Inflammatory macrophage treated with lipopolysaccharide for 4 hours (primary cell): ENCODE measurements around the gene SRC.

Experiments
- DNase-seq: peaks from one replicate; pipeline ENCODE4 v3.0.0-alpha.2; 2020

The SRC gene

GRCh38 chr20:37436527-37437186, 90.7 kb downstream of the SRC start:
- no peak for DNase-seq

- DNase-seq: no peak
These were observed 91.7 kb downstream of the SRC start for GRCh38 chr20:37437676-37438075.

- DNase-seq: no peak
These were observed 92.7 kb downstream of the SRC start for GRCh38 chr20:37438464-37439222.

- no peak for DNase-seq
These were observed 93.4 kb downstream of the SRC start for GRCh38 chr20:37439223-37439933.

DNA sequence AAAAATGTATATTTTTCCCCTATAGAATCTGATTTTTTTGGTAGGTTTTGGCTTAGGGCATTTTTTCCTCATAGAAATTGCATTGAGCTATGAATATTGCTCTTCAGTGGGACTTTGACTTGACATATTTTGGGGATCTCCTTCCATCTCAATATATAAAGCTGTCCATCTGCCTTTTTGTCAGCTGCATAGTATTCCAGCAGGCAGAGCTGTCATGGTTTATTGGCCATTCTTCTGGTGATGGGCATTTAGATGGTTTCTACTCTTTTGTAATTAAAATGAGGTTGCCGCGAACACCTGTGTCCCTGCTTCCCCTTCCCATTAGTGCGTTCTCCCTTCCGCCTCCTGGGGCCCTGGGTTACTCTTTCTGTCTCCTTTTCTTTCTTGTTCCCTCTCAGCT, 95.1 kb downstream of the SRC start:
- no peak for DNase-seq

DNA sequence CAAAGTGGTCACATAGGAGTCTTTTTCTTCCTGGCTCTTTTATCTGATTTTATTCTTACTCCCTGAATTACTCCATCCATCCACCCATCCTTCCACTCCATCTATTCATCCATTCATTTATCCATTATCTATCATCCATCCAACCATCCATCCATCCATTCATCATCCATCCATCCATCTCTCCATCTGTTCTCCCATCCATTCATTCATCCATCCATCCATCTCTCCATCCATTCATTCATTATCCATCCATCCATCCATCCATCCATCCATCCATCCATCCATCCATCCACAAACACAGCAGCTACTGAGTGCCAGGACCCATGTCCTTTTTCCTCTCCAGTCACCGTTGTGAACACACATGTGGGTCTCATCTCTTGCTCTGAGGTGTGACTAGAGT, 96.6 kb downstream of the SRC start:
- DNase-seq: no peak

DNA sequence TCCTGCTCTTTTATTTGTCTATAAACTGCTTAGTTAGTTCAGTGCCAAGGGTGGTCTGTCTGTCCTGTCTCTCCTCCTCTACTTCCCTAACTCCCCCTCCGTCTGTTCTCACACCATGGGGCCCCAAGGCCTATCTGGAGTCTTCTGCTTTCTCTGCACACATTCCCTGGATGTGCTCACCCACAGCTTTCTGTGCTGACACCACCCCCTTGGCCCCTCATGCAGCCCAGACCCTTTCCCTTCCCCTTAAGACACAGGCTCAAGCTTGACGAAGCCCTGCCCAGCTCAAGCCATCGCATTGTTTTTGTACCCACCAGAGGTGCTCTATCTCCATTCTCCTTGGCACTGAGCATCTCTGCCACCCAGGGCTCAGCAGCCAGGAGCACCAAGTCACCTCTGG, 97.0 kb downstream of the SRC start:
- no peak for DNase-seq

DNA sequence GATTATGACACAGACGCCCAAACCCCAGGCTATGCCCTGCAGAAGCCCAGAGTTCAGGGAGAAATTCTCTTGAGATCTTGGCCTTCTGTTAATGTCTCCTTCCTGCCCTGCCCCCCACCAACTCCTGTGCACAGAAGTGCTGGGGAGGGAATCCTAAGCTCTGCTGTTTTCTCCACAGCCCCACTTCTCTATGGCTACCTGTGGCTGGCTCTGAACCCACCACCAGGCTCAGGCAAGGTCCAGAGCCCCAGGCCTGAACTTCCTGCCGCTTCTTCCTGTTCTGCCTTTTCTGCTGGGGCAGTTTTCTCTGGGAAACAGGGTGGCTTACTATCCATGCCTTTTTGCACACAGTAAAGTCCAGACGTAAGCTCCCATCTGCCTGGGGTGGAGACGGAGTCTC, 97.7 kb downstream of the SRC start:
- DNase-seq: no peak

DNA sequence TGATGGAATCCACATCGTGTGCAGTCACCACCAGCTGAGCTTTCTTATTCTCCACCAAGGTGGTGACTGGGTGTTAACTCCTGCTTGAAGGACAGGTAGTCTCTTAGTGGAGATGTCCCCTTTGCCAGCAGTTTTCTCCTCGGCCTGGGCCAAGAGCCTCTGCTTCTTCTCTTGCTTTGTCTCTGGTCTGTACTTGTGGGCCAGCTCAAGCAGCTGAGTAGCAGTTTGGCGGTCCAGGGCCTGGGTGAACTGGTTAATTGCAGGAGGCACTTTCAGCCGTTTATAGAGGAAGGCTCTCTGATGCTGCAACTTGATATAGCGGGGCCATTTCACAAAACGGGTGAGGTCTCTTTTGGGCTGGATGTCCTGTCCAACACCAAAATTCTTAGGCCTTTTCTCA, 99.1 kb downstream of the SRC start:
- no peak for DNase-seq

DNA sequence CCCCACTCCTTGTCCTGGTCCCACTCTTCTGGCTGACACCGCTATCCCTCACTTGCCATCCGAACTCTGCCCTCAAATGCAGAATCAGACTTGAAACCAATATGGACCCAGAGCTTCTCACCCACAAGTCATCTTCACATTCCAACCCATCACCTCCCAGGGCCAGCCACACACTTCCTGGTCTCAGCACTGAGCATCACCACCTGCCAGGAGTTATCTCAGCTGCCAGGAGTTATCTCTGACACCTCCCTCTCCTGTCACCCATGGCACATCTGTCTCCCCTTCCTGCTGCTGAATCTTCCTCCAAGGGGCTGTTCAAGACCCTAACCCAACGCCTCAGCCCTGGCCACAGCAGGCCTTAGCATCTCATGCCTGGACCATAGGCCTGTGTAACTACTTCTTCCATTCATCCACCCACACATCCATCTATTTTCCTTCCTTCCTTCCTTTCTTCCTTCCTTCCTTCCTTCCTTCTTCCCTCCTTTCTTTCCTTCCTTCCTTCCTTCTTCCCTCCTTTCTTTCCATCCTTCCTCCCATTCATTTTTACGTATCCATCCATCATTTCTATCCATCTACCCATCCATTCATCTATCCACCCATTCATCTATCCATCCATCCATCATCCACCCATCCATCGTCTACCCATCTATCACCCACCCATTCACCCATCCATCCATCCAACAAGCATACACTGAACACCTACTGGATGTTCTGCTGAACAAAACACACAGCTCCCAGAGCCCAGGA, 100.5 kb downstream of the SRC start:
- DNase-seq: no peak

- DNase-seq: no peak
These were observed 101.7 kb downstream of the SRC start for GRCh38 chr20:37447688-37448087.

GRCh38 chr20:37449276-37449675, 103.3 kb downstream of the SRC start:
- no peak for DNase-seq

DNA sequence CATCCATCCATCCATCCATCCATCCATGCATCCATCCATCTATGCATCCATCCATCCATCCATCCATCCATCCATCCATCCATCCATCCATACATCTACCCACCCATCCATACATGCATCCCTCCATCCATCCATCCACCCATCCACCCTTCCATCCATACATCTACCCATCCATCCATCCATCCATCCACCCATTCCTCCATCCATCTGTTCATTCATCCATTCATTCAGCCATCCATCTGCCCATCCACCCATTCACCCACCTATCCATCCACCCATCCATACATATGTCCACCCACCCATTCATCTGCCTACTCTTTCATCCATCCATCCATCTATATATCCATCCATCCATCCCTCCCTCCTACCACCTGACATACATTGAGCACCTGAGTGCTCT, 104.4 kb downstream of the SRC start:
- no peak for DNase-seq

GRCh38 chr20:37451616-37452015, 105.7 kb downstream of the SRC start:
- no peak for DNase-seq

DNA sequence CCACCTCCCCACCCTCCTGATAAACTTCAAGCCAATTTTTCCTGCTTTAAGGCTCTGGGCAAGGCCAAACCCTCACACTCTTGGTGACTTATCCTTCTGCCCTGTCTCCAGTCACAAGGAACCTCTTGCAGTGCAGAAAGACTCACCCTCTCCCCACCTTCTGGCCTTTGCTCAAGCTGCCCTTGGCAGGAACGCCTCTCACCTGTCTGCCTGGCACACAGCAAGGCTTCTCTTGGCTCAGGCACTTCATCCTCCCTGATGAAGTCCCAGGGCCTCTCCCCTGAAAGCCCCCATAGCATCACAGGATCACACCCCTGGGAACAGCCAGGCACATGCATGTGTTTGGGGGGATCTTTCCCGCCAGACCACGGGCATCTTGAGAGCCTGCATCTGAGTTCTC, 106.3 kb downstream of the SRC start:
- no peak for DNase-seq

DNA sequence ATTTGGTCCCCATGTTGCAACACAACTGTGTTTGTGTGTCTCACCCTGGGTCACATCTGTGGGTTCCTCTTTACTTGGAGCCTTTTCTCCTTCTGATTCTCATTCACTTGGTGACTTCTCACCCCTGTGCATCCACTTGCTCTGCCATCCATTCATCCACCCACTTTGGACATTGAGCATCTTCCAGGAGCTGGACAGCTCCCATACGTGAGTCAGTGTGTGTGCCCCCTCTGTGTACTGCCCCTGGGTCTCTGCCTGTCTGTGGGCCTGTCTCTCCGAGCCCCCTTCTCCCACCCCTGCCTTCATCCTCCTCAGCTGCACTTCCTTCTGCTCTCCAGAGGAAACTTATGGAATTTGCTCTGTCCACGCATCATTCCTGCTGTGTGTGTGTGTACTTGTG, 107.3 kb downstream of the SRC start:
- no peak for DNase-seq

DNA sequence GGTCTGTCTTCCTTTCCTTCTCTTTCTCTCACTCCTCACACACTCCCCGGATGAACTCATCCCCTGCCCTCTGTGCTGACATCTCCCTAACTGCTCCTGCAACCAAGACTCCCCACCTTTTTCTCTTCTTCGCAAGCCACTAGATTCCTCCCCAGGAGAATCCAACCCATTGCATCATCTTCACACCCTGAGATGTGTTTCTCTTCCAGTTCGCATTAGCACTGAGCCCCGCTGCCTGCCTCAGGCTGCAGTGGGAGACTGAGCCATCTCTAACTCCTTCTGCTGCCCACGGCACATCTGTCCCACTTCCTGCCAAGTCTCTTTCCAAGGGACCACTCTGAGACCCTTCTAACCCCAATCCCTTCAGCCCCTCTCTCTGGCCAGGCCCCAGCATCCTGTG, 107.9 kb downstream of the SRC start:
- DNase-seq: no peak

DNA sequence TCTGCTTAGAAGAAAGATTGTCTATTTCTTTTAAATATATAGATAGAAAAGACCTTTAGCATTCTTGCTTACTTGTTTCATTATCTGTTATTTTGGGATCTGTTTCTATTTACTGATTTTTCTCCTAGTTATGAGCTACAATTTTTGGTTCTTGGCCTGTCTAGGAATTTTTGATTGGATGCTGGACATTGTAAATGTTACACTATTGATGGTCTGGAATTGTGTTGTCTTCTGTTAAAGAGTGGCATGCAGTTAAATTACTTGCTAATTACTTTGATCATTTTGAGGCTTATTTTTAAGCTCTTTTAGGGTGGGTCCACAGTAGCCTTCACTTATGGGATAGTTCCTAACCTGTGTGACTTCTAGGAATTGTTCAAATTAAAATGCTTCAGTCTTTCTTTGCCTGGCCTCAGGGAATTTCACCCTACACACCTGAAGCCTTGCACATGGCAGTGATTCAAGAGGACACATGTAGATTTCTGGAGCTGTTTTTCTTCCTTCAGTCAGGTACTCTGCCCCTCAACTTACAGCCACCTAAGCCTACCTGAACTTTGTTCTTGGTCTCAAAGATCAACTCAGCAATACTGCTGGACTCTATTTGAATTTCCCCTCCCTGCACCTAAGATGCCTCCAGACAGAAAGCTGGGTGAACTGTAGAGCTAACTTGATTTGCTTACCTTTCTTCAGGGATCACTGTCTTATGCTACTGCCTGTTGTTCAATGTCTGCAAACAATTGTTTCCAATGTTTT, 108.9 kb downstream of the SRC start:
- DNase-seq: no peak
